GM12873 (cell line): ENCODE results near the gene ARHGAP30.

Source experiments
- CTCF ChIP-seq: IDR thresholded peaks from 2 replicates; pipeline ENCODE4 v1.5.1; 2012; ENCODE audit warnings: low read depth, mild to moderate bottlenecking, moderate library complexity, low read length, control low read depth; ENCODE audit not compliant: insufficient read depth; ENCODE audit errors: missing control alignments

The ARHGAP30 gene

DNA sequence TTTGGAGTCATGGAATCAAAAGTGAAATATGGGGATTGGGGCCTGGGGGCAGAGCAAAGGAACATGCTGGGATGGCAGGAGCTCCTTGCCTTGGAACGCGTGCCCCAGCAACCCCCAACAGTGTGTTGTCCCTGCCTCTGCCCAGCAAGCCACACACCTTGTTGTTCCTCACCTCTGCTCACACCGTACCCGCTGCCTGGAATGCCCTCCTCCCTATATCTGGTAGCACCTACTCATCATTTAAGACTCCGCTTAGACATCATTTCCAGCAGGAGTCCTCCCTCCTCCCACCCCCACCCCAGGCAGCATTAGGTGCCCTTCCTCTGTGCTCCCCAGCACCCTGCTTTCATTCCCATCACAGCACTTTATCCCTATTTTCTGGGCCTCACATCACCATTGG, 11.8 kb upstream of the ARHGAP30 start:
- no peak for TF ChIP-seq CTCF

DNA sequence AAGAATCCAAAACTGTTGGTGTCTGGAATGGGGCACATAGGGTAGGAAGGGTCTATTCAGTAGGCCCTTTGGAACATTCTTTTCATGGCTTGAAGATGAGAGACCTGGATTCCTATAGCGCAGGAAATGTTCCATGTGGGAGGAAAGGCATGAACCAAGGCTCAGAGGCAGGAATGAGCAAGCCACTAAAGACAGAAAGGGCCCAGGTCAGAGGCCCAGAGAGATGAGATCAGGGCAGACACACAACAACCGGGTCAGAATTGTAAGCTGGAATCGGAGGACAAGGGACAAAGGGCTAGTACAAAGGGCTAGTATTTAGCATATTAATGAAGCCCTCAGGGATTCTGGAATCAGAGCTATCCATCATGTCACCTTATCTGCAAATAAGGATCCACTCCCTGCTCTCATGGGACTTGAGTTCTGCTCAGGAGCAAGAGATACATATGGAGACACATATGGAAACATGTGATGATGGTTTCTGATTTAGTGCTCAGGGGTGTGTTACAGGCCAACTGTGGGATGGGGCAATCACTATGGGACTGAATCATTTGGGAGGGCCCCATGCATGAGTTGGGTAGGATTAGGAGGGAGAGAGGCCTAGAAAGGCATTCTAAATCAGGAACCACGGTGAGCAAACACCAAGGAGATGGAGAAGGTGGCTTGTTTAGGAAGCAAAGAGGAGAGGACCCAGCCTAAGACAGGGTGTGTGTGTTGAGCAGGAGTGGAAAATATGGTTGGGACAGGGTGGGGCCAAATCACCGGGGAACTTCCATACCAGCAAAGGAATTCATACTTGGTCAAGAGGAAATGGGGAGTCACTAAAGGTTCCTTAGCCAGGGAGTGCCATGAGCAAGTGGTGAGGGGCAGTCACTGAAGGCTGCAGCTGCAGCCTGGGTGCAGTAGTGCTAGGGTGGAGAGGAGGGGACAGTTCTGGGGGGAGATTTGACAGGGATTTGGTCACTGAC, 11.0 kb upstream of the ARHGAP30 start:
- TF ChIP-seq CTCF, result no peak

- TF ChIP-seq CTCF, result peak; percentile 14
These were observed 9.9 kb upstream of the ARHGAP30 start for GRCh38 chr1:161079436-161080110.

DNA sequence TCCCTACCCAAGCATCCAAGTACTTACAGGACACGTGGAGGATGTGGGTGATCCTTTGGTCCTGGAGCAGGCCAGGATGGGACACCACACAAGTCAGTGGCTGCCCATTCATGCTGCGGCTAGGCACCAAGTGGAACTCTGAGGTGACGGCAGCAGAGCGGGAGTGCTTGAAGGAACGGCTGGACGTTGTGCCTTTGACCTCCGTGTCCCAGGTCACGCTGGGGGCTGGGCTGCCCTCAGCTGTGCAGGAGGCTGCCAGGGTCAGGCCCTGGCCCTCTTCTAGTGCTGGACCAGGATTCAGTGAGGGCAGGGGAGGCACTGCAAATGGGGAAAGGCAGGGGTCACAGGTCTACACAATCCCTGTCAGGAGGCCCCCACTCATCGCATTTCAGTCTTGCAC, 7.7 kb upstream of the ARHGAP30 start:
- TF ChIP-seq CTCF, result no peak

DNA sequence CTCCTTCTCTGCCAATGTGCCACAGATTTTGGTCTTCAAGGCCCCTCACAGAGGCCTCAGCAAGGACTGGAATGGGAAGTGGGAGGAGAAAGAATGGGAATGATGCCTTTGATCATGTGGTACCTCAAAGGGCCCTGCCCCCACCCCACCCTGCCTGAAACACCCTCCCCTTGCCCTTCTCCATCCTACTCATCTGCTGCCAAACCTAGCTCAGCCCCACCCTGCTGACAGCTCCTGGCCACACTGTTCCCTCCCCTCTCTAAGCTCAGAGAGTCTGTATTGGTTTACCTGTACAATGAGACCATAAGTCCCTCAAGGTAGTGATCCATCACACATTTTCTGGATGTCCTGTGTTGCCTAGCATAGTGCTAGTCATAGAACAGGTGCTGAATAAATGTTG, 6.7 kb upstream of the ARHGAP30 start:
- TF ChIP-seq CTCF, result no peak

- TF ChIP-seq CTCF, result no peak
These were observed 5.1 kb upstream of the ARHGAP30 start for GRCh38 chr1:161074676-161075368.
